SJCRH30 (cell line): Measurements from ENCODE around the gene IL3. TPM values are rescaled to one million over a fixed set of nuclear protein-coding genes. Genes with fewer than 3 reads are reported as not detected.

ENCODE experiments used
- DNase-seq, 2 experiments: peaks; one replicate each; pipeline ENCODE4 v3.0.0-alpha.2; 2015 to 2020
- H3K27ac ChIP-seq: fragments of 250-450 bp; sonication (Bioruptor Pico); 2 replicates; pipeline ENCODE4 v1.5.1; 2020; ENCODE audit warnings: mild to moderate bottlenecking, moderate library complexity
- H3K27me3 ChIP-seq: fragments of 250-450 bp; sonication (Bioruptor Pico); 2 replicates; pipeline ENCODE4 v1.5.1; 2020; ENCODE audit warnings: mild to moderate bottlenecking, moderate library complexity
- H3K36me3 ChIP-seq: fragments of 250-450 bp; sonication (Bioruptor Pico); 2 replicates; pipeline ENCODE4 v1.5.1; 2020; ENCODE audit warnings: mild to moderate bottlenecking, moderate library complexity
- H3K4me1 ChIP-seq: fragments of 250-450 bp; sonication (Bioruptor Pico); 2 replicates; pipeline ENCODE4 v1.5.1; 2020; ENCODE audit warnings: mild to moderate bottlenecking, moderate library complexity
- H3K4me3 ChIP-seq: fragments of 250-450 bp; sonication (Bioruptor Pico); 2 replicates; pipeline ENCODE4 v1.5.1; 2020; ENCODE audit warnings: mild to moderate bottlenecking, moderate library complexity
- H3K9me3 ChIP-seq: fragments of 250-450 bp; sonication (Bioruptor Pico); replicated peaks from 2 replicates; pipeline ENCODE4 v1.5.1; 2020; ENCODE audit warnings: mild to moderate bottlenecking, moderate library complexity
- total RNA-seq: library from RNA; depleted of rRNA; stranded (reverse); fragments of >200 nt; shearing (Covaris generic); gene quantifications from 2 replicates; pipeline ENCODE4 v1.2.3, GENCODE V29; 2014

Gene IL3
- total RNA-seq, 1 experiment from 2014 or later = not detected

GRCh38 chr5:132070460-132071337 lies 10.2 kb downstream of the IL3 start:
- H3K27ac ChIP-seq = no peak overlapping the region
- H3K36me3 ChIP-seq = no peaks in the 10 kb centered on the region
- H3K9me3 ChIP-seq = no peaks in the 10 kb centered on the region
- H3K4me3 ChIP-seq = no peak overlapping the region
- no peaks in the 10 kb centered on the region for H3K4me1 ChIP-seq
- DNase-seq = no peak
- H3K27me3 ChIP-seq = no peaks in the 10 kb centered on the region

DNA sequence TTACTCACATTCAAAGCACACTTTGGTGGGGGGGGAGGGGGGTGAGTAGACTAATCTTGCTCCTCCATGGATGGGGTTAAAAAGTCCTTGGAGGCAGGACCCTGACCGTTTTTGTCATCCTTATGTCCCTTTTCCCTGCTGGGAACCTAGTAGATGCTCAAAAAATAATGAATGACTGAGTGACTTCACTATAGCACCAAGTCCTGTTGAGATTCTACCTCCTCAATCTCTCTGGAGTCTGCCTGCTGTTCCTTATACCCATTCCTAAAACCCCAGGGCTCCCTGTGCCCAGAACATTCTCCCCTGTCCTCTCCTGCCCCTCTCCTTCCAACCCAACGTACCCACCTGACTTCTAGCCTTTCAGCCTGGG lies 10.9 kb downstream of the IL3 start:
- Histone ChIP-seq H3K9me3 (no peaks in the 10 kb centered on the region), H3K4me1 (no peaks in the 10 kb centered on the region), H3K4me3 (no peak overlapping the region), H3K36me3 (no peaks in the 10 kb centered on the region), H3K27me3 (no peaks in the 10 kb centered on the region), H3K27ac (no peak overlapping the region)
- no peak for DNase-seq

- H3K36me3 ChIP-seq = no peaks in the 10 kb centered on the region
- DNase-seq = no peak
Observed at GRCh38 chr5:132072070-132072469, 11.6 kb downstream of the IL3 start.

DNA sequence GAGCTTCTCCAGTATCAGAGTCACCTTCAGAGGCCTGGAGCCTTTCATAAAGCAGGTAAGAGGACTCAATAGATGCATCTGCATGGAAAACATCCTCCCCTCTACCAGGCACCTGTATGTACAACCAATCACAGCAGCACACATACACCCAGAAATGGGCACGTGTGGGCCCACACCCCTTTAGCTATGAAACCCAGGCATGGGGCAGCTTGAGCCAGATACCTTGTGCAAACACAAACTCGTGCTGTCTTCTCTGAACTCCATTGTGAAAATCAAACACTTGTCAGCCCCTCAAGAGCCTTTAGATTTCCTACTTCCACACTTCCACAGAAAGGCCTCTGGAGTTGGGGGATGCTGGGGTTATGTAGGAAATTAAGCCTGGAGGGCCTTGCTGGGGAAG lies 12.1 kb downstream of the IL3 start:
- no peaks in the 10 kb centered on the region for H3K4me1 ChIP-seq
- no peaks in the 10 kb centered on the region for H3K27me3 ChIP-seq
- H3K27ac ChIP-seq = no peak overlapping the region
- DNase-seq = no peak
- no peaks in the 10 kb centered on the region for H3K36me3 ChIP-seq
- no peaks in the 10 kb centered on the region for H3K9me3 ChIP-seq
- no peak overlapping the region for H3K4me3 ChIP-seq

More at GRCh38 chr5:132072070-132072469, 11.6 kb downstream of the IL3 start:
- Histone ChIP-seq H3K4me1 (no peaks in the 10 kb centered on the region), H3K27me3 (no peaks in the 10 kb centered on the region), H3K27ac (no peak overlapping the region), H3K4me3 (no peak overlapping the region), H3K9me3 (no peaks in the 10 kb centered on the region)

DNA sequence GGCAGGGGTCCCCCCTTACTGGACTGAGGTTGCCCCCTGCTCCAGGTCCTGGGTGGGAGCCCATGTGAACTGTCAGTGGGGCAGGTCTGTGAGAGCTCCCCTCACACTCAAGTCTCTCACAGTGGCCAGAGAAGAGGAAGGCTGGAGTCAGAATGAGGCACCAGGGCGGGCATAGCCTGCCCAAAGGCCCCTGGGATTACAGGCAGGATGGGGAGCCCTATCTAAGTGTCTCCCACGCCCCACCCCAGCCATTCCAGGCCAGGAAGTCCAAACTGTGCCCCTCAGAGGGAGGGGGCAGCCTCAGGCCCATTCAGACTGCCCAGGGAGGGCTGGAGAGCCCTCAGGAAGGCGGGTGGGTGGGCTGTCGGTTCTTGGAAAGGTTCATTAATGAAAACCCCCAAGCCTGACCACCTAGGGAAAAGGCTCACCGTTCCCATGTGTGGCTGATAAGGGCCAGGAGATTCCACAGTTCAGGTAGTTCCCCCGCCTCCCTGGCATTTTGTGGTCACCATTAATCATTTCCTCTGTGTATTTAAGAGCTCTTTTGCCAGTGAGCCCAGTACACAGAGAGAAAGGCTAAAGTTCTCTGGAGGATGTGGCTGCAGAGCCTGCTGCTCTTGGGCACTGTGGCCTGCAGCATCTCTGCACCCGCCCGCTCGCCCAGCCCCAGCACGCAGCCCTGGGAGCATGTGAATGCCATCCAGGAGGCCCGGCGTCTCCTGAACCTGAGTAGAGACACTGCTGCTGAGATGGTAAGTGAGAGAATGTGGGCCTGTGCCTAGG lies 13.0 kb downstream of the IL3 start, which contains the start of gene CSF2:
Gene CSF2, plus strand, starts transcription at position 559 of the 783 bp plus-strand sequence. Its CDS starts 35 bp downstream, at position 594.
- DNase-seq = no peak
- no peak within 1 kb of the TSS for H3K27ac ChIP-seq
- no peak within 1 kb of the TSS for H3K4me3 ChIP-seq
- H3K4me1 ChIP-seq = no peaks in the 10 kb centered on the region
- H3K27me3 ChIP-seq = no peaks in the 10 kb centered on the region
- H3K36me3 ChIP-seq = no peaks in the 10 kb centered on the region
- no peaks in the 10 kb centered on the region for H3K9me3 ChIP-seq

DNA sequence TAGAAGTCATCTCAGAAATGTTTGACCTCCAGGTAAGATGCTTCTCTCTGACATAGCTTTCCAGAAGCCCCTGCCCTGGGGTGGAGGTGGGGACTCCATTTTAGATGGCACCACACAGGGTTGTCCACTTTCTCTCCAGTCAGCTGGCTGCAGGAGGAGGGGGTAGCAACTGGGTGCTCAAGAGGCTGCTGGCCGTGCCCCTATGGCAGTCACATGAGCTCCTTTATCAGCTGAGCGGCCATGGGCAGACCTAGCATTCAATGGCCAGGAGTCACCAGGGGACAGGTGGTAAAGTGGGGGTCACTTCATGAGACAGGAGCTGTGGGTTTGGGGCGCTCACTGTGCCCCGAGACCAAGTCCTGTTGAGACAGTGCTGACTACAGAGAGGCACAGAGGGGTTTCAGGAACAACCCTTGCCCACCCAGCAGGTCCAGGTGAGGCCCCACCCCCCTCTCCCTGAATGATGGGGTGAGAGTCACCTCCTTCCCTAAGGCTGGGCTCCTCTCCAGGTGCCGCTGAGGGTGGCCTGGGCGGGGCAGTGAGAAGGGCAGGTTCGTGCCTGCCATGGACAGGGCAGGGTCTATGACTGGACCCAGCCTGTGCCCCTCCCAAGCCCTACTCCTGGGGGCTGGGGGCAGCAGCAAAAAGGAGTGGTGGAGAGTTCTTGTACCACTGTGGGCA lies 13.8 kb downstream of the IL3 start:
- Histone ChIP-seq H3K4me3 (no peak overlapping the region), H3K27me3 (no peaks in the 10 kb centered on the region), H3K9me3 (no peaks in the 10 kb centered on the region), H3K27ac (no peak overlapping the region), H3K36me3 (no peaks in the 10 kb centered on the region), H3K4me1 (no peaks in the 10 kb centered on the region)
- no peak for DNase-seq

DNA sequence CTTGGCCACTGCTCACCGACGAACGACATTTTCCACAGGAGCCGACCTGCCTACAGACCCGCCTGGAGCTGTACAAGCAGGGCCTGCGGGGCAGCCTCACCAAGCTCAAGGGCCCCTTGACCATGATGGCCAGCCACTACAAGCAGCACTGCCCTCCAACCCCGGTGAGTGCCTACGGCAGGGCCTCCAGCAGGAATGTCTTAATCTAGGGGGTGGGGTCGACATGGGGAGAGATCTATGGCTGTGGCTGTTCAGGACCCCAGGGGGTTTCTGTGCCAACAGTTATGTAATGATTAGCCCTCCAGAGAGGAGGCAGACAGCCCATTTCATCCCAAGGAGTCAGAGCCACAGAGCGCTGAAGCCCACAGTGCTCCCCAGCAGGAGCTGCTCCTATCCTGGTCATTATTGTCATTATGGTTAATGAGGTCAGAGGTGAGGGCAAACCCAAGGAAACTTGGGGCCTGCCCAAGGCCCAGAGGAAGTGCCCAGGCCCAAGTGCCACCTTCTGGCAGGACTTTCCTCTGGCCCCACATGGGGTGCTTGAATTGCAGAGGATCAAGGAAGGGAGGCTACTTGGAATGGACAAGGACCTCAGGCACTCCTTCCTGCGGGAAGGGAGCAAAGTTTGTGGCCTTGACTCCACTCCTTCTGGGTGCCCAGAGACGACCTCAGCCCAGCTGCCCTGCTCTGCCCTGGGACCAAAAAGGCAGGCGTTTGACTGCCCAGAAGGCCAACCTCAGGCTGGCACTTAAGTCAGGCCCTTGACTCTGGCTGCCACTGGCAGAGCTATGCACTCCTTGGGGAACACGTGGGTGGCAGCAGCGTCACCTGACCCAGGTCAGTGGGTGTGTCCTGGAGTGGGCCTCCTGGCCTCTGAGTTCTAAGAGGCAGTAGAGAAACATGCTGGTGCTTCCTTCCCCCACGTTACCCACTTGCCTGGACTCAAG lies 14.6 kb downstream of the IL3 start:
- Histone ChIP-seq H3K27ac (no peak overlapping the region), H3K4me1 (no peaks in the 10 kb centered on the region), H3K9me3 (no peaks in the 10 kb centered on the region), H3K27me3 (no peaks in the 10 kb centered on the region), H3K36me3 (no peaks in the 10 kb centered on the region), H3K4me3 (no peak overlapping the region)
- no peak for DNase-seq

DNA sequence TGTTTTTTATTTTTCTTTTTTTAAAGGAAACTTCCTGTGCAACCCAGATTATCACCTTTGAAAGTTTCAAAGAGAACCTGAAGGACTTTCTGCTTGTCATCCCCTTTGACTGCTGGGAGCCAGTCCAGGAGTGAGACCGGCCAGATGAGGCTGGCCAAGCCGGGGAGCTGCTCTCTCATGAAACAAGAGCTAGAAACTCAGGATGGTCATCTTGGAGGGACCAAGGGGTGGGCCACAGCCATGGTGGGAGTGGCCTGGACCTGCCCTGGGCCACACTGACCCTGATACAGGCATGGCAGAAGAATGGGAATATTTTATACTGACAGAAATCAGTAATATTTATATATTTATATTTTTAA lies 15.2 kb downstream of the IL3 start:
- no peak for DNase-seq
- no peaks in the 10 kb centered on the region for H3K27me3 ChIP-seq
- no peaks in the 10 kb centered on the region for H3K36me3 ChIP-seq

DNA sequence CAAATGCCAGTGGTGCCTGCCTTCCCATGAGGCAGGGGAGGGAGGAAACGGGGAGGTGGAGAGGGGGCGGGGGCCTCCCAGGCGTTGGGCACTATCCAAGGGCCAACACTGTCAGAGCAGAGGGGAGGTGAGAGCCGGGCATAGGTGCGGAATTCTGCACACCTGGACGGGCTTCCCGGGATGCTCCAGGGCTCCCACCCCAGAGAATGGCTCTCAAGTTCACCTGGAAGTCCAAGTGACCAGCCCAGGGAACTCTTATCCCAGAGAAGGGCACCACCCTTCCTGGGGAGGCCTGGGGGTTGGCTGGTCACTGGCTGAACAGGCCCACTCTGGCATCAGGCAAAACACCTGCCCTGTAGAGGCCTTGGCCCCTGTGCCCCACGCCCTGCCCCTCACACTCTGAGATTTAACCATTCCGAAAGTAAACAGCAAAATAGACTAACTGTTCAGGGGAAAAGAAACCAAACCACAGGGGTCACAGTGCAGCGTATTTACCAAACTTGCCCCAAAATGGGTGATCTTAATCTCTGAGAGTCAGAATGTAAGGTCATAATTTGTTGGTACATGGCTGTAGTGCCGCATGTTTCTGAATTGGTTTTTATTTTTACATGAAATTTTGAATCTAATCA lies 15.9 kb downstream of the IL3 start:
- Histone ChIP-seq H3K36me3 (no peaks in the 10 kb centered on the region), H3K4me1 (no peaks in the 10 kb centered on the region), H3K27ac (no peak overlapping the region), H3K4me3 (no peak overlapping the region), H3K9me3 (no peaks in the 10 kb centered on the region), H3K27me3 (no peaks in the 10 kb centered on the region)
- DNase-seq = no peak

More for the DNA sequence above, 15.2 kb downstream of the IL3 start:
- no peaks in the 10 kb centered on the region for H3K4me1 ChIP-seq
- H3K9me3 ChIP-seq = no peaks in the 10 kb centered on the region
- no peak overlapping the region for H3K4me3 ChIP-seq
- no peak overlapping the region for H3K27ac ChIP-seq

DNA sequence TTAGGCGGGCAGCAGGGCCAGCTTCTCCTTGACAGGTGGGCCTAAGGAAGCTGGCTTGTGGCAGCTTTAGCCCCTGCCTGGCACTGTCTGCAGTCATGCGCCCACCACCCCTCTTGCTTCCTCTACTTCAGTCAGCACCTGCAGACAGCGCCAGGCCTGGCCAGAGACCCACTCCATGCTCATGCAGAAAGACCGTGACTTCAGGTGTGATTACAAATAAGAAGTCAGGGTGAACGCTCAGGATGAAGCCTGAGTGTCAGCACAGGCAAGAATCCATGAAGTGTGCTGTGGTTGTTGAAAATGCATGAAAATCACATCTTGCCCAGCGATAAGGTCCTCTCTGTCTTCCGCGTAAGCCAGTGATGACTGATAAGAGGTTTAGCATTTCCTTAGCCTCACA lies 16.5 kb downstream of the IL3 start:
- no peak for DNase-seq
- no peaks in the 10 kb centered on the region for H3K9me3 ChIP-seq
- H3K4me3 ChIP-seq = no peak overlapping the region
- no peak overlapping the region for H3K27ac ChIP-seq
- H3K36me3 ChIP-seq = no peaks in the 10 kb centered on the region
- H3K27me3 ChIP-seq = no peaks in the 10 kb centered on the region
- no peaks in the 10 kb centered on the region for H3K4me1 ChIP-seq

GRCh38 chr5:132079081-132079480 lies 18.6 kb downstream of the IL3 start:
- Histone ChIP-seq H3K4me1 (no peaks in the 10 kb centered on the region), H3K9me3 (no peaks in the 10 kb centered on the region), H3K36me3 (no peaks in the 10 kb centered on the region), H3K4me3 (no peak overlapping the region), H3K27ac (no peak overlapping the region), H3K27me3 (no peaks in the 10 kb centered on the region)
- DNase-seq = no peak

DNA sequence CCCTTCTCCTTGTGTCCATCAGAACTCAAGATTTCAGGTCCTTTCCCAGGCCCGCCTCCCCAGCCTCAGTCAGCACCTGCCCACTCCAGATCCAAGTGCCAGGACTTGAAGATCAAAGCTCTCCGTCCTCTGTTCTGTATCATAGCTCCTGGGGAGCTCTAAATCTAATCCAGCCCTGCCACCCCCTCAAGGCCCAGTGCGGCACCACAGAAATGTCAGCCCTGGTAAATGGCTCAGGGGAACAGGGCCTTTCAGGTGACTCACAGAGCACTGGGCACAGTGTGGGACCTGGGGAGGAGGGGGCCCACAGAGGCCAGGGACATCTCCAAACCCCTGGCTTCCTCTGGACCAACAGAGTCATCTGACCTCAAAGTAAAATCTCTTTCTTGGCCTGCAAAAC lies 19.2 kb downstream of the IL3 start:
- Histone ChIP-seq H3K4me1 (no peaks in the 10 kb centered on the region), H3K27ac (no peak overlapping the region), H3K27me3 (no peaks in the 10 kb centered on the region), H3K9me3 (no peaks in the 10 kb centered on the region), H3K4me3 (no peak overlapping the region), H3K36me3 (no peaks in the 10 kb centered on the region)
- no peak for DNase-seq

DNA sequence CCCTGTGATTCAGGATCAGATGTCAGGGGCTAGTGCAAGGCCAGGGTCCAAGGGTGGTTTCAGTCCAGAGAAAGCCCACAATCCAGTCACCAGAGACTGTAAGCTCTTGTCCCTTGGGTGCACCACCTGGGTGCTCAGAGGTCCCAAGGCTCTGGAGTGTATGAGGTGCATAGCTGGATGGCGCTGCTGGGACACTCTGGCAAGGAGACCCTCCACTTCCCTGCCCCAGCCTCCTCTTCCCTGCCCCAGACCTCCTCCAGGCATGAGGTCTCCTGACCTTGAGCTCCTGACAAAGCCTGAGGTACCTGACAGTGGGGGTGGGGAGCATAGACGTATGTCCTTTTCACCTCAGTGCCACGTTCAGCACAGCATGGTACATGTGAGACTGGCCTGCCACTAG lies 20.1 kb downstream of the IL3 start:
- Histone ChIP-seq H3K27me3 (no peaks in the 10 kb centered on the region), H3K4me3 (no peak overlapping the region), H3K36me3 (no peaks in the 10 kb centered on the region), H3K27ac (no peak overlapping the region), H3K9me3 (no peaks in the 10 kb centered on the region), H3K4me1 (peaks cover under 1% of the 10 kb centered on the region; the same call in 1 of the 2 replicates)
- DNase-seq = no peak

DNA sequence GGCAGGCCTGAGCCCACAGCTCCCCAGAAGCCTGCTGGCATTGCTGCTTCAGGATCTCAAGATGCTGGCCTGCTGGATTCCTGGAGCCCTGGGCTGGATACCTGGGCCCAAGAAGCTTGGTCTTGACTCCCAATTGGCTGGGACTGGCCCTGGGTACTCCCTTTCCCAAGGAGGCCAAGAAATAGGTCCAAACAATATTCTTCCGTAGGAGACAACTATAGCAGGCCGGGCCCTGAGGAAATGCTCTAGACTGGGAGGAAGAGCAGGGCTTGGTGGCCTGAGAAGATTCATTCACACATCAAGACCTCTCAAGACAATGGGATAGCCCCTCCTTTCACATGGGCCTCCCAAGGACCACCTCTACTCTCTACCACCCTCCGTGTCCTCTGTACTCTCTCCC lies 21.0 kb downstream of the IL3 start:
- H3K36me3 ChIP-seq = no peaks in the 10 kb centered on the region
- no peaks in the 10 kb centered on the region for H3K27me3 ChIP-seq
- no peaks in the 10 kb centered on the region for H3K9me3 ChIP-seq
- no peak overlapping the region for H3K27ac ChIP-seq
- no peak for DNase-seq
- peaks cover 9% of the 10 kb centered on the region for H3K4me1 ChIP-seq
- no peak overlapping the region for H3K4me3 ChIP-seq
